Measurements from ENCODE around the gene KLF1.
"Not testable (repeated sequence)": the region's sequence is repeated elsewhere in the genome, so short reads cannot be mapped to it uniquely, and the experiment has no call there.

The KLF1 gene

DNA sequence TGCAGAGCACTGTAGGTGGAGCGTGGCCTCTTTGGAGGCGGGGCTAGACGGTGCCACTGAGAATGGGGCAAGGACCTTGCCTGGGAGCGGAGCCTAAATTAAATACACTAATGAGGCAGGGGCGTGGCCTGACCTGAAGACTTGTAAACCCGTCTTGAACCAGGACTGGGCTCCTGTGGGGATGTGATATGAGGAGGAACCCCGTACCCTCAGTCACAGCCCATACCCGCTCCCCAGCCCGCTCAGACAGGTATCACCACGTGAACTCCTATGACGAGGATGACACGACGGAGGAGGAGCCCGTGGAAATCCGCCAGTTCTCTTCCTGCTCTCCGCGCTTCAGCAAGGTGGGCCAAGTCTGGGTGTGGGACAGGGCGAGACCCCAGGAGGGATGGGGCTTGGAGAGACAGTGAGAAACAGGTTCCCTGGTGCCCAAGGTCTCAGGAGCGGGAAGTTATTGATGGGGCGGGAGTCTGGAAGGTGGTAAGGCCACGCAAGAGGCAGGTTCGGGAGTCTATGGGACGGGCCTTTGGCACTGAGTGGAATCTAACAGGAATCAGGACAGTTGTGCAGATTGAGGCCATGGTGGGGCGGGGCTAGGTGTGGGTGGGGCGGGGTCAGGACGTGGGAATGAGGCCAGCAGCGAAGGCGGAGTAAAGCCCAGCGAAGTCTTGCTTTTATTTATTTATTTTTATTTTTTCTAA is 20.4 kb downstream of the KLF1 start:
- Histone ChIP-seq H3K9ac (ENCODE audit: low read depth, low read length) (peak overlapping the region; percentile 48; the same call in 1 of the 2 replicates), H3K9me3 (ENCODE audit: control insufficient read depth, insufficient read depth, low read length) (no peaks in the 10 kb centered on the region), H3K4me1 (ENCODE audit: insufficient read depth, low read length) (peaks cover 7% of the 10 kb centered on the region; the same call in 1 of the 2 replicates), H3K36me3 (ENCODE audit: insufficient read depth, low read length) (no peaks in the 10 kb centered on the region)

DNA sequence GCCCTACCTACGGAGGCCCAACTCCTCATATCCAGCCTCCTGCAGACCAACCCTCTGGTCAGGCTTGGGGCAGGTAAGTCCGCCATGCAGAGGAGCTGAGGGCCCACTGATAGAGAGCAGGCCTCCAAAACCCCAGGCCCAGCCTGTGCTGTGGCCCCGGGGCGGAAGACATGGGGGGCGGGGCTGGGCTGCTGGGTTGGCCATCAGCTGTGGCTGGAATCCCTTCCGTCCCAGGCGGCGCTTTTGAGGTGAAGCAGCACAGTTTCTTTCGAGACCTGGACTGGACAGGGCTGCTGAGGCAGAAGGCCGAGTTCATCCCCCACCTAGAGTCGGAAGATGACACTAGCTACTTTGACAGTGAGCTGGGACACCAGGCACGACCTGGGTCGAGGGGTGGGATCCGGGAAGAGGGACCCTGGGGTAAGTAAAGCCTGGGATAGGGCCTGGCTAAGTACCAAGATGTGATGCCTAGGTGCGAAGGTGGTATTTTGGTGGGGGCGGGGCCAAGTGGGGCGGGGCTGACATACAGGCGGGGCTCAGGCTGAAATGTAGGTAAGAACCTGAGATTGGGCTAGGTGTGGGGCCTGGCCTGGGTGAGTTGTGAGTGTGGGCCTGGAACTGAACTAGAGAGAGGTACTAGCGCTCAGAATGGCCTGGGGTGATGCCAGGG is 21.1 kb downstream of the KLF1 start:
- peak overlapping the region; percentile 35; the same call in 1 of the 2 replicates for H3K9ac ChIP-seq (ENCODE audit: low read depth, low read length)
- no peaks in the 10 kb centered on the region for H3K36me3 ChIP-seq (ENCODE audit: insufficient read depth, low read length)

DNA sequence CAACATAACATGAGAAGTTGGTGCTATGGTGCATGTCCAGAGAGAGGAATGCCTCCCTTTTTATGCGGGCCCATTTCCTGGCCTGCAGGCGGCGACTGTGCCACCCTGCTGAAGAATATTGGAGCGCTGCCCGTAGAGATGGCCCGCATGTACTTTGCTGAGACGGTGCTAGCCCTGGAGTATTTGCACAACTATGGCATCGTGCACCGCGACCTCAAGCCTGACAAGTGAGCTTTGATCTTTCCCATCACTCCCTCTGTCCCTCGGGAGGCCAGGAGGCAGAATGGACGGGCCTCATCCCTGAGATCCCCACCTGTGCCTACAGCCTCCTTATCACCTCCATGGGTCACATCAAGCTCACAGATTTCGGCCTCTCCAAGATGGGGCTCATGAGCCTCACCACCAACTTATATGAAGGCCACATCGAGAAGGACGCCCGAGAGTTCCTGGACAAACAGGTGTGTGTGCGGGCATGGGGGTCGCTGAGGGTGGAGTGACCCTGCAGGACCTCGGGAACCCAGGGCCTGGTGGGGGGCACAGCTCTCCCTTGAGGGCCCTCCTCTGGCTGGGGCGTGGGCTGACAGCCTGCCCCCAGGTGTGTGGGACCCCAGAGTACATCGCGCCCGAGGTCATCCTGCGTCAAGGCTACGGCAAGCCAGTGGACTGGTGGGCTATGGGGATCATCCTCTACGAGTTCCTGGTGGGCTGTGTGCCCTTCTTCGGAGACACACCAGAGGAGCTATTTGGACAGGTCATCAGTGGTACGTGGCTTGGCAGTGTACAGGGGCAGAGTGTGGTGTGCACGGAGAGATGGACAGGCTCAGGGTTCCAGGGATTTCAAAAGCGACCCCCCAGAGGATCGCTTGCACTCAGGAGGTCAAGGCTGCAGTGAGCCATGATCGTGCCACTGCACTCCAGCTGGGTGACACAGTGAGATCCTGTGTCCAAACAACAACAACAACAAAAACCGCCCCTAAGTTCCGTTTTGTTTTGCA is 22.0 kb downstream of the KLF1 start:
- peaks cover 7% of the 10 kb centered on the region; the same call in 1 of the 2 replicates for H3K4me1 ChIP-seq (ENCODE audit: insufficient read depth, low read length)
- H3K9me3 ChIP-seq (ENCODE audit: control insufficient read depth, insufficient read depth, low read length): no peaks in the 10 kb centered on the region
- H3K36me3 ChIP-seq (ENCODE audit: insufficient read depth, low read length): no peaks in the 10 kb centered on the region
- H3K9ac ChIP-seq (ENCODE audit: low read depth, low read length): no peak overlapping the region; the same call in 1 of the 2 replicates

More for the DNA sequence above, 21.1 kb downstream of the KLF1 start:
- Histone ChIP-seq H3K9me3 (ENCODE audit: control insufficient read depth, insufficient read depth, low read length) (no peaks in the 10 kb centered on the region), H3K4me1 (ENCODE audit: insufficient read depth, low read length) (peaks cover 7% of the 10 kb centered on the region; the same call in 1 of the 2 replicates)

DNA sequence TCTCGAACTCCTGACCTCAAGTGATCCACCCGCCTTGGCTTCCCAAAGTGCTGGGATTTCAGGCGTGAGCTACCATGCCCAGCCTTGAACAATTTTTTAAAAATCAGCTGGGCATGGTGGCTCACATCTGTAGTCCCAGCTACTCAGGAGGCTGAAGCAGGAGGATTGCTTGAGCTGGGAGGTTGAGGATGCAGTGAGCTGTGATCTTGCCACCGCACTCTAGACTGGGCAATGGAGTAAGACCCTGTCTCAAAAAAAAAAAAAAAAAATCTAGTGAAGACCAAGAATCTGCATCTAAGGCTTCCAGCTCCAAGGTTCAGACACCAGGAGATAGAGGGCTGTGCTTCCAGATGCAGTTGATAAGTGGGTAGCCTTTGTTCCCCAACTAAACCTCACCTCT is 22.9 kb downstream of the KLF1 start:
- Histone ChIP-seq H3K4me1 (ENCODE audit: insufficient read depth, low read length) (peaks cover 7% of the 10 kb centered on the region; the same call in 1 of the 2 replicates), H3K9me3 (ENCODE audit: control insufficient read depth, insufficient read depth, low read length) (no peaks in the 10 kb centered on the region), H3K9ac (ENCODE audit: low read depth, low read length) (no peak overlapping the region), H3K36me3 (ENCODE audit: insufficient read depth, low read length) (no peaks in the 10 kb centered on the region)

DNA sequence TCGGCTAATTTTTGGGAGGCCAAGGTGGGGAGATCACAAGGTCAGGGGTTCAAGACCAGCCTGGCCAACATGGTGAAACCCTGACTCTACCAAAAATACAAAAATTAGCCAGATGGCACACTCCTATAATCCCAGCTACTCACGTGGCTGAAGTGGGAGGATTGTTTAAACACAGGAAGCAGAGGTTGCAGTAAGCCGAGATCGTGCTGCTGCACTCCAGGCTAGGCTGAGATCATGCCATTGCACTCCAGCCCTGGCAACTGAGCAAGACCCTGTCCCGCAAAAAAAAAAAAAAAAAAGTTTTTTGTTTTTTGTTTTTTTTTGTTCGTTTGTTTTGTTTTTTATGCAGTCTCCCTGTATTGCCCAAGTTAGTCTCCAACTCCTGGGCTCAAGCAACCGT is 27.5 kb downstream of the KLF1 start:
- Histone ChIP-seq H3K4me1 (ENCODE audit: insufficient read depth, low read length) (no peaks in the 10 kb centered on the region), H3K9me3 (ENCODE audit: control insufficient read depth, insufficient read depth, low read length) (no peaks in the 10 kb centered on the region), H3K36me3 (ENCODE audit: insufficient read depth, low read length) (no peaks in the 10 kb centered on the region), H3K9ac (ENCODE audit: low read depth, low read length) (no peak overlapping the region)

DNA sequence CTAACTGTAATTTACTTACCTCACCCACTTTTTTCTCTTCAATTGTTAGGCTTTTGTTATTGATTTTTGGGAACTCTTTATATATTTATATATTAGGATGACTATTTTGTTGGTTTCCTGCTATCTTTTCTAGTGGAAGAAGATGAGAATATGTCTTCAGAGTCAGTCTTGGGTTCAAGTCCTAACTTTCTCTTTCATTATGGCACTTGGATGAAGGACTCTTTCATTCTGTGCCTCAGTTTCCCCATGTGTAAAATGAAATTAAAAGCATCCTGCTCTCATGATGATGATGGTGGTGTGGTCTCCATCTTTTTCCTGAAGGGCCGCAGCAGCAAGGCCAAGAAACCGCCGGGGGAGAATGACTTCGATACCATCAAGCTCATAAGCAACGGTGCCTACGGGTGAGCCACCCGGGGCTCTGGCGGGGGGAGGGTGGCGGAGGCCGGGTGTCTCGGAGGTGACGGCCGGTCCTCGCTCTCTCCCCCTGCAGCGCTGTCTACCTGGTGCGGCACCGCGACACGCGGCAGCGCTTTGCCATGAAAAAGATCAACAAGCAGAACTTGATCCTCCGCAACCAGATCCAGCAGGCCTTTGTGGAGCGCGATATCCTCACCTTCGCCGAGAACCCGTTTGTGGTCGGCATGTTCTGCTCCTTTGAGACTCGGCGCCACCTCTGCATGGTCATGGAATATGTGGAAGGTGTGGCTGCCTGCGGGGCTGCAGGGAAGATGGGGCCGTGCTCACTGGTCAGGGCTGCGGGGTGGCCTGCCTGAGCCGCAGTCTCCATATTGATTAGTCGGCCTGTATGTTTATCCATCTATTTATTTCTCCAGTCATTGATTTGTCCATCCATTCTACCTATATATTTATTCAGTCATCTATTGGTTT is 28.7 kb downstream of the KLF1 start:
- Histone ChIP-seq H3K9me3 (ENCODE audit: control insufficient read depth, insufficient read depth, low read length) (no peaks in the 10 kb centered on the region), H3K36me3 (ENCODE audit: insufficient read depth, low read length) (no peaks in the 10 kb centered on the region), H3K9ac (ENCODE audit: low read depth, low read length) (no peak overlapping the region), H3K4me1 (ENCODE audit: insufficient read depth, low read length) (no peaks in the 10 kb centered on the region)

DNA sequence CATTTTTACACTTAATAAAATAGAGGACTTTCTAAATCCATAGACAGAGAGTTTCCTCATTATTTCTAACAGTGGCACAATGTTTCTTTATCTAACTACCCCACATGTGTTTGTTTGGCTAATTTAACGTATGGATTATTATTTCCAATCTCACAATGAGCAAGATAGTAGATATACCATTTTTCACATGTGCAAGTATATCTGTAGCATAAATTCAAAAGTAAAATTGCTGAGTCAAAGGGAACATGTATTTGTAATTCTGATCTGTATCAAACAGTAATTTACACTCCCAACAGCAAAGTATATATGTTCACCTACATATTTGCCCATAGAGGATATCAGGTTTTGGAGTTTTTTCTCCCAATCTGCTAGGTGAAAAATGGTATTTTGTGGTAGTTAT is 30.3 kb downstream of the KLF1 start:
- no peaks in the 10 kb centered on the region for H3K36me3 ChIP-seq (ENCODE audit: insufficient read depth, low read length)
- no peak overlapping the region for H3K9ac ChIP-seq (ENCODE audit: low read depth, low read length)

DNA sequence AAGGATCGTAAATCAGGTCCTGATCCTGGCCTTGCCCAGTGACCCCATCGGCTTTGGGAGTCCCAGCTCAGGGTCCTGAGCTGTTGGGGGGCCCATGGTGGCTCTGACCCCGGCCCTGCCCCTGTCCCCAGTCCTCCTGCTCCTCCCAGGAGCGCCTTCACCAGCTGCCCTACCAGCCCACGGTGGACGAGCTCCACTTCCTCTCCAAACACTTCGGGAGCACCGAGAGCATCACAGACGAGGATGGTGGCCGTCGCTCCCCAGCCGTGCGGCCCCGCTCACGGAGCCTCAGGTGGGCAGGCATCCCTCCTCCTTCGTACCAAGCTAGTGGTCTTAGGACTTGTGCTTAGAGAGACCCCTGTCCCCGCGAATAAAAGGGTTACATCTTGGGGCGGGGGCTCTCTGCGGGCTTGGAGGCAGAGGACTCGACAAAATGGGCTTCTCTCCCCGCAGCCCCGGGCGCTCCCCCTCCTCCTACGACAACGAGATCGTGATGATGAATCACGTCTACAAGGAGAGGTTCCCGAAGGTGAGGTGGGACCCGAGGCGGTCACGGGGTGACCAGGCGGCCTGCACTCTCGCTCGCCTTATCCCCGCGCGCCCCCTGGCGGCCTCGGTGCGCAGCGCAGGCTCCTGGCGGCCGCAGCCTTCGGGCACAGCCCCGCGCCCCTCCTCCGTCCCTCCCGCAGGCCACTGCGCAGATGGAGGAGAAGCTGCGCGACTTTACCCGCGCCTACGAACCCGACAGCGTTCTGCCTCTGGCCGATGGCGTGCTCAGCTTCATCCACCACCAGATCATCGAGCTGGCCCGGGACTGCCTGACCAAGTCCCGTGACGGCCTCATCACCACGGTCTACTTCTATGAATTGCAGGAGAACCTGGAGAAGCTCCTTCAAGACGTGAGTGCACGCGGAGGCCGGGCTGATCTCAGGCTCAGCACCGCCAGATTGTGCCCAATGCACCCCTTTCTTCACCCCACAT is 39.6 kb downstream of the KLF1 start:
- peaks cover 3% of the 10 kb centered on the region; the same call in 1 of the 2 replicates for H3K4me1 ChIP-seq (ENCODE audit: insufficient read depth, low read length)
- H3K9me3 ChIP-seq (ENCODE audit: control insufficient read depth, insufficient read depth, low read length): no peaks in the 10 kb centered on the region
- peak overlapping the region; percentile 54; the same call in 1 of the 2 replicates for H3K9ac ChIP-seq (ENCODE audit: low read depth, low read length)
- H3K36me3 ChIP-seq (ENCODE audit: insufficient read depth, low read length): no peaks in the 10 kb centered on the region

More for the DNA sequence above, 30.3 kb downstream of the KLF1 start:
- no peaks in the 10 kb centered on the region for H3K4me1 ChIP-seq (ENCODE audit: insufficient read depth, low read length)
- no peaks in the 10 kb centered on the region for H3K9me3 ChIP-seq (ENCODE audit: control insufficient read depth, insufficient read depth, low read length)

DNA sequence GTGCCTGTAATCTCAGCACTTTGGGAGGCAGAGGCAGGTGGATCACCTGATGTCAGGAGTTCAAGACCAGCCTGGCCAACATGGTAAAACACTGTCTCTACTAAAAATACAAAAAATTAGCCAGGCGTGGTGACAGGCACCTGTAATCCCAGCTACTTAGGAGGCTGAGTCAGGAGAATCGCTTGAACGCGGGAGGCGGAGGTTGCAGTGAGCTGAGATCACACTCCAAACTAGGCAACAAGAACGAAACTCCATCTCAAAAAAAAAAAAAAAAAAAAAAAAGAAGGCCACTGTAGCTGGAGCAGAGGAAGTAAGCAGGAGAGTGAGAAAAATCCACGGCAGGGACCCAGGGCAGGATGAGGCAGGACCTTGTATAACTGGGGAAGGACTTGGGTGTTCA is 40.4 kb downstream of the KLF1 start:
- not testable (repeated sequence) for H3K9ac ChIP-seq (ENCODE audit: low read depth, low read length); H3K9me3 ChIP-seq (ENCODE audit: control insufficient read depth, insufficient read depth, low read length); H3K4me1 ChIP-seq (ENCODE audit: insufficient read depth, low read length); H3K36me3 ChIP-seq (ENCODE audit: insufficient read depth, low read length)

DNA sequence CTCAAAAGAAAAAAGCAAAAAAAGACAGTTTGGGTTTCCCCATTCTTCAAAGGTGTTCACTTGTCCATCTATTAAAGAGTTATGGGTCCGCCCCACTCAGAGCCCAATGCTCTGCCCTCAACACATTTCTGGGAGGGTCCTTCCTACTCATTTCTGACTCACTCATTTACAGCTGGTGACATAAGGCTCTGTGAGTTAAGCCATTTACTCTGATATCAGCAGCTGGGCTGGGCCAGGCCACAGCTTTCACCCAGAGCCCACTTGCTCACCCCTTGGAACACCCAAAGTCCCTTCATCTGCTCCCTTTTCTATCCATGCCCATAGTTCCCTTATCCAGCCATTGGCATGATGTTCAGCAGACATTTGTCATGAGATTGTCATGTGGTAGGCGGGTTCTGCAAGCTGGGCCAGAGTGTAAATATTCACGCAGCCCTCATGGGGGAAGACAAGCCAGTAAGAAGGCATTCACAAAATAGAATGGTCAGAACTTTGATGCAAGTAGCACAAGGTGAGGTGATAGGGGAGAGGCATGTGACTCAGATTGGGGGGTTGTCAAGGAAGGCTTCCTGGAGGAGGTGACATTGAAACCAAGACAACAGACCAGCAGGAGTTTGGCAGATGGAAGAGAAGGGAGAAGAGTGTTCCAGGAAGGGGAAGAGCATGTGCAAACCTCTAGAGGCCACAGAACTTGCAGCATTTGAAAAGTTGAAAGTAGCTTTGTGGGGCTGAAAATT is 42.8 kb downstream of the KLF1 start:
- Histone ChIP-seq H3K9me3 (ENCODE audit: control insufficient read depth, insufficient read depth, low read length) (no peaks in the 10 kb centered on the region), H3K9ac (ENCODE audit: low read depth, low read length) (no peak overlapping the region), H3K4me1 (ENCODE audit: insufficient read depth, low read length) (peaks cover 7% of the 10 kb centered on the region; the same call in 1 of the 2 replicates), H3K36me3 (ENCODE audit: insufficient read depth, low read length) (no peaks in the 10 kb centered on the region)

DNA sequence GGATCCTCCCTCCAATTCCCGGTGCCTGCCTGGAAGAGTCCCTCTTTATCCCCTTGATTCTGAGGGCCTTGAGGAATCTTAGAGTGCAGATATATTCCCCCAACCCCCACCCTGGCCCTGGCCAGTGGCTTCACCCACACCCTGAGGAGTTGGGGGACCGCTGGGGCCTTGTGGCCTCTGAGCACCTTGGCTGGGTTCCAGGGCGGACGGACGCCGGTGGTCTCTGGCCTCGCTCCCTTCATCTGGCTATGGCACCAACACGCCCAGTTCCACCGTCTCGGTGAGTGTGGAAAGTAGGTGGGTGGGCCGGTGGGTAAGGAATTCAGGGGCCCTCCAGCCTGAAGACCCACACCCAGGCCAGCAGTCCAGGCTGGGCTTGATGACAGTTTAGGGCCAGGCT is 43.7 kb downstream of the KLF1 start:
- H3K36me3 ChIP-seq (ENCODE audit: insufficient read depth, low read length): no peaks in the 10 kb centered on the region
- peaks cover 7% of the 10 kb centered on the region; the same call in 1 of the 2 replicates for H3K4me1 ChIP-seq (ENCODE audit: insufficient read depth, low read length)
- H3K9ac ChIP-seq (ENCODE audit: low read depth, low read length): no peak overlapping the region
- H3K9me3 ChIP-seq (ENCODE audit: control insufficient read depth, insufficient read depth, low read length): no peaks in the 10 kb centered on the region

DNA sequence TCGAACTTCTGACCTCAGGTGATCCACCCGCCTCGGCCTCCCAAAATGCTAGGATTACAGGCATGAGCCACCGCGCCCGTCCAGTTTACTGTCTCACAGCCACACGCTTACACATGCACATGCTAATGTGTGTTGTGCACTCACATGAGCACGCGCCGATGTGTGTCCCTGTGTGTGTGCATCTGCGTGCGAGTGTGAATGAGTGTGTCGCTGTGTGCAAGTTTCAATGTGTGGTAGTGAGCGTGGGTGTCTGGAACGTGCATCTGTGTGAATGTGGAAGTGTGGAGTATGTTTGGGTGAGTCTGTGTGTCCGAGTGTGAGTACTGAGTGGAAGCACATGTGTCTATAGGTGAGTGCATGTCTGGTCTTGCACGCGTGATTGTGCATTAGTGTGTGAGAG is 44.5 kb downstream of the KLF1 start:
- H3K9me3 ChIP-seq (ENCODE audit: control insufficient read depth, insufficient read depth, low read length): no peaks in the 10 kb centered on the region

More for the DNA sequence above, 44.5 kb downstream of the KLF1 start:
- Histone ChIP-seq H3K36me3 (ENCODE audit: insufficient read depth, low read length) (no peaks in the 10 kb centered on the region), H3K9ac (ENCODE audit: low read depth, low read length) (no peak overlapping the region), H3K4me1 (ENCODE audit: insufficient read depth, low read length) (peaks cover 9% of the 10 kb centered on the region)

Data from ES-I3 (cell line).